Measurements from ENCODE around the gene CLIP4. TPM values are rescaled to one million over a fixed set of nuclear protein-coding genes. Genes with fewer than 3 reads are reported as not detected.

Gene CLIP4
- total RNA-seq, 4 donors from 2014 or later, result 11.9 to 37.8 (median 22.5) TPM

DNA sequence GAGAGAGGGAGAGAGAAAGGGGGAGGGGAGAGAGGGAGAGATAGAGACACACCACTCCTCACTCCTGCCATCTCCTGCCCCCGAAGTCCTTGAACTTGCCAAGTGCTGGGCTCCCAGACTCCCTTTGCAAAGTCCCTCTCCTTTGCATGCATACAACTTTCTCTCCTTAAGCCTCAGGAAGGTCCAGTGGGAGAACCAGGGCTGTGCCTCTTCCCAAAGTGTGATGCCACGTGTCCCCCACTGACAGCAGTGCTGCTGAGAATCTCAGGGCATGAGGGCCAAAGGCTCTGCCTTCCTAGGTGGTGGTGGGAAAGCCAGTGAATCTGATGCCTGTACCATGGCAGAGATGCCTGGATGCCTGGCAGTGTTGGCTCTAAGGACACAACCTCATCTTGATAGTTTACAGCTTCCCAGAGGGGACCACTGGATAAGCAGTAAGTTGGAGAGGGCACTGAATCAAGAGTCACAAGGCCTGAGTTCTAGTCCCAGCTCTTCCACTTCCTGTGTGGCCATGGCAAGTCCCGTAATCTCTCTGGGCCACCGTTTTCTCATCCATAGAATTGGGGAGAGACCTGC, 103.4 kb downstream of the CLIP4 start:
- TF ChIP-seq POLR2AphosphoS5 (IDR thresholded peaks at IDR 0.05), result no peak
- TF ChIP-seq POLR2A (IDR thresholded peaks at IDR 0.05), result no peak
- TF ChIP-seq, protein P1, sequence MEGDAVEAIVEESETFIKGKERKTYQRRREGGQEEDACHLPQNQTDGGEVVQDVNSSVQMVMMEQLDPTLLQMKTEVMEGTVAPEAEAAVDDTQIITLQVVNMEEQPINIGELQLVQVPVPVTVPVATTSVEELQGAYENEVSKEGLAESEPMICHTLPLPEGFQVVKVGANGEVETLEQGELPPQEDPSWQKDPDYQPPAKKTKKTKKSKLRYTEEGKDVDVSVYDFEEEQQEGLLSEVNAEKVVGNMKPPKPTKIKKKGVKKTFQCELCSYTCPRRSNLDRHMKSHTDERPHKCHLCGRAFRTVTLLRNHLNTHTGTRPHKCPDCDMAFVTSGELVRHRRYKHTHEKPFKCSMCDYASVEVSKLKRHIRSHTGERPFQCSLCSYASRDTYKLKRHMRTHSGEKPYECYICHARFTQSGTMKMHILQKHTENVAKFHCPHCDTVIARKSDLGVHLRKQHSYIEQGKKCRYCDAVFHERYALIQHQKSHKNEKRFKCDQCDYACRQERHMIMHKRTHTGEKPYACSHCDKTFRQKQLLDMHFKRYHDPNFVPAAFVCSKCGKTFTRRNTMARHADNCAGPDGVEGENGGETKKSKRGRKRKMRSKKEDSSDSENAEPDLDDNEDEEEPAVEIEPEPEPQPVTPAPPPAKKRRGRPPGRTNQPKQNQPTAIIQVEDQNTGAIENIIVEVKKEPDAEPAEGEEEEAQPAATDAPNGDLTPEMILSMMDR (IDR thresholded peaks at IDR 0.05), result no peak
- TF ChIP-seq EP300 (IDR thresholded peaks at IDR 0.05; ENCODE audit: low read depth), result no peak
- DNase-seq, result no peak
- intact Hi-C loops (cut with DNase I; ENCODE audit: low total_unique reads), result no loop called here
- 75 to 76% methylated on average over 1 to 4 of the region's 4 CpGs for WGBS, 2 donors (ENCODE audit: low coverage in 1 of 2)
- Histone ChIP-seq H3K27ac (no peak overlapping the region), H3K4me3 (no peak overlapping the region), H3K27me3 (no peaks in the 10 kb centered on the region), H3K36me3 (no peaks in the 10 kb centered on the region), H3K4me1 (no peaks in the 10 kb centered on the region), H3K9me3 (no peaks in the 10 kb centered on the region)
- in situ Hi-C loops (cut with MboI; ENCODE audit: low pct_ligation_motif_present in 1 of 4, low pct_unique_long_range_greater_than_20kb in 1 of 4, low sequenced_read_pairs in 3 of 4), result loop anchor here in 2 of 4 donors (25.0 kb wide), 2 partner anchors 381 to 631 kb away; no protein-coding TSS in a partner anchor

DNA sequence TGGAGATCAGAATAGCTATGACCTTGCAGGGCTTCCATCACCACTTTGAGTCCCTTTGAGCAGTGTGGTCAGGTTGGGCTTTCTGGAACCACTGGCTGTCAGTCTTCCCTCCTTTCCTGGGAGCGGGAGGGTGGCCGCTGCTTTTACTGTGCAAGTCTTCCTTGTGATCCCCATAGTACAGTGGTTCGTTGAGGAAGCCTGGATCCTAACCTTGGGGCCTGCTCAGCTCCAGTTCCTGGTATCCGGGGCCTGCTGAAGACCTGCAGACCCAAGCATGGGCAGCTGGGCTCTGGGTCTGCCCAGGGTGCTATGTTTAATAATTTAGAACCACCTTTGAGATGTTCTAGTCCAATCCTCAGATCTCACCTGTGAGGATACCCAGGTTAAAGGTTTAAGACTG, 104.2 kb downstream of the CLIP4 start:
- H3K36me3 ChIP-seq, result no peaks in the 10 kb centered on the region
- H3K27me3 ChIP-seq, result no peaks in the 10 kb centered on the region
- no peaks in the 10 kb centered on the region for H3K4me1 ChIP-seq
- DNase-seq, result no peak
- intact Hi-C loops (cut with DNase I; ENCODE audit: low total_unique reads) (no loop called here), in situ Hi-C loops (cut with MboI; ENCODE audit: low pct_ligation_motif_present in 1 of 4, low pct_unique_long_range_greater_than_20kb in 1 of 4, low sequenced_read_pairs in 3 of 4) (loop anchor here in 2 of 4 donors (25.0 kb wide), 2 partner anchors 382 to 632 kb away; no protein-coding TSS in a partner anchor)
- no peak overlapping the region for H3K4me3 ChIP-seq
- TF ChIP-seq POLR2AphosphoS5 (IDR thresholded peaks at IDR 0.05), result no peak
- H3K9me3 ChIP-seq, result no peaks in the 10 kb centered on the region
- H3K27ac ChIP-seq, result no peak overlapping the region
- 84% methylated on average over 4 of the region's 4 CpGs; no CpG with 5 or more reads in 1 of the 2 donors for WGBS, 2 donors (ENCODE audit: low coverage in 1 of 2)

DNA sequence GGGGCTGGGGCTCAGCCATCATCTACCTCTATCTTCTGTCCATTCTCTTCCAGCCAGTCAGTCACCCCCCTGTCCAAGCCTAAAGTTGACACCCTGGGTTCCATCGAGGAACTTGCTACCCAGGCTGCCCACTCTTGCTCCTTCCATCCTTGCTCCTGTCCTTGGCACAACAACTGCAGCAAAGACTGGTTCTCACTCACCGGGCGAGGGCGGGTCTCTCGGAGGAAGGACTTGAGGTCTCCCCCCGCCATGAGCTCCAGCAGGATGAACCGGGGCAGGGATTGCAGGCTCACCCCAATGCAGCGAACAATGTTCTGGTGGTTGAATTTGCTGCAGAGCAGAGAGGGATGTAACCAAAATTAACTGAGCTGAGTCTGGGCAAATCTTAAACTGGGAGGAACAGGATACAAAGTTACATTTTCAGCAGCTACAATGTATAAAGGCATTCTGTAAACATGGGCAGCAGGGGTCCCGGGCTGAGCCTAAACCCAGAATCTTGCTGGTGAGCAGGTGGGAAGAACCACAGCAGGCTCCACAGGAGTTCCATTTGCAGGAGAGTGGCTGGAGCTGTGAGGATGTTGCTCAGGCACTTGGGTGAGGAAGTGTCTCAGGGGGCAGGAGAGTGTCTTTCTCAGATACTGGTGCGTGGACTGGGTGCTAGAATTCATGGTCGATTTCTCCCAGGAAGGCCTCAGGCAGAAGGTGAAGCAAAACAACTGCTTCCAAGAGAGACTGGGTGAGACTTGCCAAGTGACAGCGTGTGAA, 105.5 kb downstream of the CLIP4 start:
- no peak for TF ChIP-seq POLR2AphosphoS5 (IDR thresholded peaks at IDR 0.05)
- TF ChIP-seq POLR2A (IDR thresholded peaks at IDR 0.05), result no peak
- TF ChIP-seq, protein P1 (IDR thresholded peaks at IDR 0.05), result no peak
- no peak for TF ChIP-seq EP300 (IDR thresholded peaks at IDR 0.05; ENCODE audit: low read depth)
- H3K27ac ChIP-seq, result no peak overlapping the region
- no peaks in the 10 kb centered on the region for H3K4me1 ChIP-seq
- no peak for DNase-seq
- no peak overlapping the region for H3K4me3 ChIP-seq
- no peaks in the 10 kb centered on the region for H3K27me3 ChIP-seq
- no peaks in the 10 kb centered on the region for H3K36me3 ChIP-seq
- in situ Hi-C loops (cut with MboI; ENCODE audit: low pct_ligation_motif_present in 1 of 4, low pct_unique_long_range_greater_than_20kb in 1 of 4, low sequenced_read_pairs in 3 of 4), result loop anchor here in 2 of 4 donors (25.0 kb wide), 2 partner anchors 383 to 633 kb away; no protein-coding TSS in a partner anchor
- intact Hi-C loops (cut with DNase I; ENCODE audit: low total_unique reads), result no loop called here
- 90 to 100% methylated on average over 1 to 12 of the region's 12 CpGs for WGBS, 2 donors (ENCODE audit: low coverage in 1 of 2)
- no peaks in the 10 kb centered on the region for H3K9me3 ChIP-seq

DNA sequence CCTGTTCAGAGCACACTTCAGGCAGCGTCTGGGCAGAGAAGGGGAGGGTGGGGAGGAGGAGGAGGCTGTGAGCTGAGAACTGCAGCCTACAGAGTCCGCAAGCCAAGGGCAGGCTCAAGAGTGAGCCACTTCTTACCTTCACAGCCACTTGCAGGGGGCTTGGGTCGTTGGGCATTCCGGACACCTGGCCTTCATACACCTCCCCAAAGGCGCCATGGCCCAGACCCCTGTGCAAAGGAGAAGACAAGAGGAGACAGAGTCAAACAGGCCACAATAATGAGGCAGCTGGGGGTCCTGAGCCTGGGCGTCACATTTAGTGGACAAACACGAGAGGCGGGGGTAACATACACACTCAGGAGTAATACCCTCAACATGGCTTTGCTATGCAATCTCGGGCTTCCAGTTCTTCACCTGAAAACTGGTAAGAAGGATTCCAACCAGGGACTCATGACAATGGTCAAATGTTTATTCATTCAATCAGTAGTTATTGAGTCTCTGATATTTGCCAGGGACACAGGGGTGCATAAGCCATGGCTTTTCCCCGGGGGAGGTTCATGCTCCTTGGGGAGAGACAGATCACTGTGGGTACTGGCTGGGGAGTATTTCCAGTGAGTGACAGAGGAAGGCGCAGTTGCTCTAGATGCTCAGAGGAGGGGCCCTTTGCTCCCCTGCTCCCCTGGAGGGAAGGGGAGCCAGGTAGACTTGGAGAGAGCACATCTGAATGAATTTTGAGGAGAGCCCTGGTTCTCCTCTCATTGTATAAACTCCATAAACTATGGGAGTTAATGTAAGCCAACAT, 107.4 kb downstream of the CLIP4 start:
- Histone ChIP-seq H3K27ac (no peak overlapping the region), H3K4me1 (no peaks in the 10 kb centered on the region), H3K4me3 (no peak overlapping the region), H3K27me3 (no peaks in the 10 kb centered on the region), H3K9me3 (no peaks in the 10 kb centered on the region), H3K36me3 (no peaks in the 10 kb centered on the region)
- no peak for TF ChIP-seq POLR2AphosphoS5 (IDR thresholded peaks at IDR 0.05)
- TF ChIP-seq POLR2A (IDR thresholded peaks at IDR 0.05), result no peak
- TF ChIP-seq, protein P1 (IDR thresholded peaks at IDR 0.05), result no peak
- TF ChIP-seq EP300 (IDR thresholded peaks at IDR 0.05; ENCODE audit: low read depth), result no peak
- intact Hi-C loops (cut with DNase I; ENCODE audit: low total_unique reads) (no loop called here), in situ Hi-C loops (cut with MboI; ENCODE audit: low pct_ligation_motif_present in 1 of 4, low pct_unique_long_range_greater_than_20kb in 1 of 4, low sequenced_read_pairs in 3 of 4) (loop anchor here in 2 of 4 donors (25.0 kb wide), 2 partner anchors 385 to 635 kb away; no protein-coding TSS in a partner anchor)
- no peak for DNase-seq
- 83 to 85% methylated on average over 2 to 11 of the region's 11 CpGs for WGBS, 2 donors (ENCODE audit: low coverage in 1 of 2)

All from transverse colon (tissue), 4 donors.